Measurements from ENCODE around the gene GNE. TPM values are rescaled to one million over a fixed set of nuclear protein-coding genes. Genes with fewer than 3 reads are reported as not detected.

The GNE gene
- total and polyA plus RNA-seq, 10 of the 15 experiments (the other 5 are each of a cell fraction or from before 2014, with no cell fraction given) = 4.1 to 13.6 (median 10.7) TPM

- TF ChIP-seq EED (IDR thresholded peaks at IDR 0.05; ENCODE audit: low read depth) = peak; percentile 42; the same call in 1 of the 2 replicates
- peak; percentile 81 for TF ChIP-seq RAD21 (IDR thresholded peaks at IDR 0.05; ENCODE audit: insufficient read depth, low read depth, low read length)
- TF ChIP-seq IKZF1 (conservative IDR thresholded peaks at IDR 0.05) = peak; percentile 53
- no peak for TF ChIP-seq SRF (IDR thresholded peaks at IDR 0.05; ENCODE audit: low read depth in 2 of 2, low read length in 2 of 2)
- peak; percentile 91 for TF ChIP-seq RUNX3 (IDR thresholded peaks at IDR 0.05; ENCODE audit: low read length)
- TF ChIP-seq ZNF622 (IDR thresholded peaks at IDR 0.05) = no peak
- no peak for TF ChIP-seq SMAD1 (IDR thresholded peaks at IDR 0.05; ENCODE audit: low read depth, partially characterized antibody)
- TF ChIP-seq, protein P1, sequence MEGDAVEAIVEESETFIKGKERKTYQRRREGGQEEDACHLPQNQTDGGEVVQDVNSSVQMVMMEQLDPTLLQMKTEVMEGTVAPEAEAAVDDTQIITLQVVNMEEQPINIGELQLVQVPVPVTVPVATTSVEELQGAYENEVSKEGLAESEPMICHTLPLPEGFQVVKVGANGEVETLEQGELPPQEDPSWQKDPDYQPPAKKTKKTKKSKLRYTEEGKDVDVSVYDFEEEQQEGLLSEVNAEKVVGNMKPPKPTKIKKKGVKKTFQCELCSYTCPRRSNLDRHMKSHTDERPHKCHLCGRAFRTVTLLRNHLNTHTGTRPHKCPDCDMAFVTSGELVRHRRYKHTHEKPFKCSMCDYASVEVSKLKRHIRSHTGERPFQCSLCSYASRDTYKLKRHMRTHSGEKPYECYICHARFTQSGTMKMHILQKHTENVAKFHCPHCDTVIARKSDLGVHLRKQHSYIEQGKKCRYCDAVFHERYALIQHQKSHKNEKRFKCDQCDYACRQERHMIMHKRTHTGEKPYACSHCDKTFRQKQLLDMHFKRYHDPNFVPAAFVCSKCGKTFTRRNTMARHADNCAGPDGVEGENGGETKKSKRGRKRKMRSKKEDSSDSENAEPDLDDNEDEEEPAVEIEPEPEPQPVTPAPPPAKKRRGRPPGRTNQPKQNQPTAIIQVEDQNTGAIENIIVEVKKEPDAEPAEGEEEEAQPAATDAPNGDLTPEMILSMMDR (IDR thresholded peaks at IDR 0.05 in 2 of 3, conservative IDR thresholded peaks at IDR 0.05 in 1 of 3; ENCODE audit: control insufficient read depth in 2 of 3, extremely low read depth in 1 of 3, insufficient read depth in 1 of 3, low read depth in 3 of 3, low read length in 3 of 3) = peak; percentile 82 to 98 (median 87)
- no peak for TF ChIP-seq ATF7 (IDR thresholded peaks at IDR 0.05; ENCODE audit: low read depth)
Measured at GRCh38 chr9:36166168-36166927, 91.9 kb downstream of the GNE start (continued).

DNA sequence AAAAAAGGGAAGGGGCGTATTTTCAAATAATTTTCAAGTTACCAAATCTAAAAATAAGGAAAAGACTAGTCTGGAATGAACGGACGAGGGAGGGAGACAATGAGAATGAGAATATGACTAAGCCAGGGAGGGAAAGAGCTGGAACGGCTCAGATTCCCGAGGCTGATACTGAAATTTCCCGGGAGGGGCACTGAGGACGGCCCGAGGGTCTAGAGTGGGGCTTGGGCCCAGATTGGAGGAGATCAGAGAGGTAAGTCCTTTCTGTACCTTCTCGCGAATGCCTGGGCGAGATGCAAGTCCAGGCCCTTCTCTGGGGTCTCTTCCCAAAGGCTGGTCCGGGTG is 92.5 kb downstream of the GNE start:
- CTCF ChIA-PET = interaction anchor here (0.6 to 7.8 kb wide), 12 partner anchors 10 to 166 kb away, joined by 3 to 258 read pairs (median 6); no protein-coding TSS in a partner anchor
- no peak overlapping the region for H3K27ac ChIP-seq (ENCODE audit: control insufficient read depth, insufficient read depth)
- no peaks in the 10 kb centered on the region for H3K9me3 ChIP-seq (replicated peaks; ENCODE audit: control insufficient read depth, insufficient read depth, low read length)
- no peak overlapping the region for H3K9ac ChIP-seq (ENCODE audit: control insufficient read depth, insufficient read depth, low read length)
- FAIRE-seq = no peak
- H2AFZ ChIP-seq (ENCODE audit: control insufficient read depth, low read depth, low read length) = no peak overlapping the region
- intact Hi-C loops (cut with micrococcal nuclease; ENCODE audit: unreplicated experiment) (loop anchor here (1.0 to 10.0 kb wide), 3 partner anchors 62 to 211 kb away; partner anchors contain the start of gene RECK), in situ Hi-C loops (cut with MboI) (loop anchor here (5.0 kb wide), 1 partner anchor 63 kb away; no protein-coding TSS in a partner anchor)
- no peaks in the 10 kb centered on the region for H3K79me2 ChIP-seq (ENCODE audit: control insufficient read depth, insufficient read depth, low read length)
- no peaks in the 10 kb centered on the region; a peak in 2 of 4 replicates for H3K27me3 ChIP-seq (replicated peaks in 1 of 2; ENCODE audit: control insufficient read depth in 2 of 2, insufficient read depth in 2 of 2, low read length in 1 of 2)
- TF ChIP-seq, protein P2, sequence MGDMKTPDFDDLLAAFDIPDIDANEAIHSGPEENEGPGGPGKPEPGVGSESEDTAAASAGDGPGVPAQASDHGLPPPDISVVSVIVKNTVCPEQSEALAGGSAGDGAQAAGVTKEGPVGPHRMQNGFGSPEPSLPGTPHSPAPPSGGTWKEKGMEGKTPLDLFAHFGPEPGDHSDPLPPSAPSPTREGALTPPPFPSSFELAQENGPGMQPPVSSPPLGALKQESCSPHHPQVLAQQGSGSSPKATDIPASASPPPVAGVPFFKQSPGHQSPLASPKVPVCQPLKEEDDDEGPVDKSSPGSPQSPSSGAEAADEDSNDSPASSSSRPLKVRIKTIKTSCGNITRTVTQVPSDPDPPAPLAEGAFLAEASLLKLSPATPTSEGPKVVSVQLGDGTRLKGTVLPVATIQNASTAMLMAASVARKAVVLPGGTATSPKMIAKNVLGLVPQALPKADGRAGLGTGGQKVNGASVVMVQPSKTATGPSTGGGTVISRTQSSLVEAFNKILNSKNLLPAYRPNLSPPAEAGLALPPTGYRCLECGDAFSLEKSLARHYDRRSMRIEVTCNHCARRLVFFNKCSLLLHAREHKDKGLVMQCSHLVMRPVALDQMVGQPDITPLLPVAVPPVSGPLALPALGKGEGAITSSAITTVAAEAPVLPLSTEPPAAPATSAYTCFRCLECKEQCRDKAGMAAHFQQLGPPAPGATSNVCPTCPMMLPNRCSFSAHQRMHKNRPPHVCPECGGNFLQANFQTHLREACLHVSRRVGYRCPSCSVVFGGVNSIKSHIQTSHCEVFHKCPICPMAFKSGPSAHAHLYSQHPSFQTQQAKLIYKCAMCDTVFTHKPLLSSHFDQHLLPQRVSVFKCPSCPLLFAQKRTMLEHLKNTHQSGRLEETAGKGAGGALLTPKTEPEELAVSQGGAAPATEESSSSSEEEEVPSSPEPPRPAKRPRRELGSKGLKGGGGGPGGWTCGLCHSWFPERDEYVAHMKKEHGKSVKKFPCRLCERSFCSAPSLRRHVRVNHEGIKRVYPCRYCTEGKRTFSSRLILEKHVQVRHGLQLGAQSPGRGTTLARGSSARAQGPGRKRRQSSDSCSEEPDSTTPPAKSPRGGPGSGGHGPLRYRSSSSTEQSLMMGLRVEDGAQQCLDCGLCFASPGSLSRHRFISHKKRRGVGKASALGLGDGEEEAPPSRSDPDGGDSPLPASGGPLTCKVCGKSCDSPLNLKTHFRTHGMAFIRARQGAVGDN (IDR thresholded peaks at IDR 0.05) = no peak
- no peak for TF ChIP-seq PBX3 (IDR thresholded peaks at IDR 0.05; ENCODE audit: insufficient replicate concordance, low read depth, low read length)
- TF ChIP-seq TBL1XR1 (IDR thresholded peaks at IDR 0.05; ENCODE audit: low read depth, low read length) = no peak
- H3K4me1 ChIP-seq (ENCODE audit: control insufficient read depth, insufficient read depth, low read length) = peaks cover 3% of the 10 kb centered on the region; the same call in 1 of the 2 replicates
- no peak overlapping the region for H3K4me2 ChIP-seq (ENCODE audit: control insufficient read depth, insufficient read depth)
- RAD21 ChIA-PET (ENCODE audit: unreplicated experiment) = interaction anchor here (0.7 to 7.2 kb wide), 5 partner anchors 17 to 1901 kb away, joined by 3 to 105 read pairs (median 4); partner anchors contain the start of gene CLTA
- WGBS (ENCODE audit: insufficient coverage, insufficient replicate concordance, low lambda C conversion rate, missing lambda C conversion rate) = 54% methylated on average over 10 of the region's 12 CpGs
- SMC1A ChIA-PET (ENCODE audit: uncharacterized antibody, unreplicated experiment) = interaction anchor here (1.6 to 9.1 kb wide), 2 partner anchors 63 to 157 kb away, joined by 3 to 134 read pairs; no protein-coding TSS in a partner anchor
- H3K4me3 ChIP-seq = no peak overlapping the region
- POLR2A ChIA-PET = interaction anchor here (1.1 kb wide), 1 partner anchor 63 kb away, joined by 3 read pairs; no protein-coding TSS in a partner anchor
- H3K36me3 ChIP-seq (ENCODE audit: control insufficient read depth in 2 of 2, insufficient read depth in 2 of 2, low read length in 1 of 2) = no peaks in the 10 kb centered on the region
- ATAC-seq = no peak
- no peaks in the 10 kb centered on the region for H4K20me1 ChIP-seq (ENCODE audit: control insufficient read depth, insufficient read depth)
- no peak for DNase-seq (ENCODE audit: low read depth, low spot score)
- BruUV-seq (replicated peaks) = no TSS peak

Measured in GM12878 (cell line).